ENCODE measurements around the gene ZNF780B.
"Not testable (repeated sequence)": the region's sequence is repeated elsewhere in the genome, so short reads cannot be mapped to it uniquely, and the experiment has no call there.

The ZNF780B gene

DNA sequence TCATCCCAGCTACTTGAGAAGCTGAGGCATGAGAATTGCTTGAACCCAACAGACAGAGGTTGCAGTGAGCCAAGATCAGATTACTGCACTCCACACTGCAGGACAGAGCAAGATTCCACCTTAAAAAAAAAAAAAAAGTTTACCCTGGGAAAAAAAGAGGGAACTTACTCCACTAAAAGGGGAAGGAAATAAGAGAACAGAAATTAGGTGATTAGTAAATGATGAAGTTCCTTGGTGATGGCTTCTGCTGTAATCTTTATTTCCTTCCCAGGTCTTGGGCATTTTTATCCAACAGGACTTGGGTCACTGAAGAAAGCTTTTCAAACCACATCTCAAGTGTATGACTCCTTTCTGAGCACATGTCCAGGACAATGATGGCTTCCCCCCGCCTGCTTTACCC lies 25.4 kb upstream of the ZNF780B start:
- H3K27ac ChIP-seq (ENCODE audit: low read depth, low read length) = no peak overlapping the region
- H3K4me1 ChIP-seq (ENCODE audit: insufficient read depth, low read length) = no peaks in the 10 kb centered on the region
- no peak overlapping the region for H3K9ac ChIP-seq (ENCODE audit: low read length)
- peaks cover 35% of the 10 kb centered on the region for H3K36me3 ChIP-seq (ENCODE audit: insufficient read depth, low read length)
- no peak overlapping the region for H3K4me3 ChIP-seq (ENCODE audit: low read depth in 1 of 2, low read length in 2 of 2)
- peaks cover 5% of the 10 kb centered on the region for H3K9me3 ChIP-seq (ENCODE audit: low read length)
- H3K27me3 ChIP-seq (ENCODE audit: control insufficient read depth in 1 of 2, insufficient read depth in 2 of 2, low read length in 2 of 2) = no peaks in the 10 kb centered on the region

- Histone ChIP-seq H3K36me3 (ENCODE audit: insufficient read depth, low read length) (peaks cover 46% of the 10 kb centered on the region), H3K9ac (ENCODE audit: low read length) (no peak overlapping the region), H3K27me3 (ENCODE audit: control insufficient read depth in 1 of 2, insufficient read depth in 2 of 2, low read length in 2 of 2) (no peaks in the 10 kb centered on the region), H3K4me3 (ENCODE audit: low read depth in 1 of 2, low read length in 2 of 2) (no peak overlapping the region), H3K4me1 (ENCODE audit: insufficient read depth, low read length) (no peaks in the 10 kb centered on the region), H3K9me3 (ENCODE audit: low read length) (peaks cover 5% of the 10 kb centered on the region), H3K27ac (ENCODE audit: low read depth, low read length) (no peak overlapping the region)
Measured at GRCh38 chr19:40080289-40080688, 24.3 kb upstream of the ZNF780B start.

DNA sequence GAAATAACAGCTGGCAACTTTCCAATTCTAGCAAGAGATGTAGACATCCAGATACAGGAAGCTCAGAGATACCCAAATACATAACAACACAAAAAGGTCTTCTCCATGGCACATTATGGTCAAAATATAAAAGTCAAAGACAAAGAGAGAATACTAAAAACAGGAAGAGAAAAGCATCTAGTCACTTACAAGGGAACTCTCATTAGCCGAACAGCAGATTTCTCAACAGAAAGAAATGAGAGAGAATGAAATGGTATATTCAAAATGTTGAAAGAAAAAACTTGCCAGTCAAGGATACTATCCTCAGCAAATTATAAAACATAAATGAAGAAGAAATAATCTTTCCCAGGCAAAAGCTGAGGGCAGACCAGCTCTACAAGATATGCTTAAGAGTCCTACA lies 22.3 kb upstream of the ZNF780B start:
- Histone ChIP-seq H3K9me3 (ENCODE audit: low read length) (peaks cover 18% of the 10 kb centered on the region), H3K27me3 (ENCODE audit: control insufficient read depth in 1 of 2, insufficient read depth in 2 of 2, low read length in 2 of 2) (no peaks in the 10 kb centered on the region), H3K36me3 (ENCODE audit: insufficient read depth, low read length) (peaks cover 59% of the 10 kb centered on the region), H3K4me3 (ENCODE audit: low read depth in 1 of 2, low read length in 2 of 2) (no peak overlapping the region), H3K9ac (ENCODE audit: low read length) (no peak overlapping the region), H3K4me1 (ENCODE audit: insufficient read depth, low read length) (no peaks in the 10 kb centered on the region), H3K27ac (ENCODE audit: low read depth, low read length) (no peak overlapping the region)

GRCh38 chr19:40070058-40070457 lies 14.0 kb upstream of the ZNF780B start:
- Histone ChIP-seq H3K4me1 (ENCODE audit: insufficient read depth, low read length) (no peaks in the 10 kb centered on the region), H3K9me3 (ENCODE audit: low read length) (peaks cover 16% of the 10 kb centered on the region), H3K36me3 (ENCODE audit: insufficient read depth, low read length) (peaks cover 17% of the 10 kb centered on the region), H3K27me3 (ENCODE audit: control insufficient read depth in 1 of 2, insufficient read depth in 2 of 2, low read length in 2 of 2) (no peaks in the 10 kb centered on the region), H3K4me3 (ENCODE audit: low read depth in 1 of 2, low read length in 2 of 2) (no peak overlapping the region), H3K9ac (ENCODE audit: low read length) (no peak overlapping the region), H3K27ac (ENCODE audit: low read depth, low read length) (no peak overlapping the region)

- H3K4me3 ChIP-seq (ENCODE audit: low read depth in 1 of 2, low read length in 2 of 2) = no peak overlapping the region
- no peaks in the 10 kb centered on the region for H3K27me3 ChIP-seq (ENCODE audit: control insufficient read depth in 1 of 2, insufficient read depth in 2 of 2, low read length in 2 of 2)
- H3K36me3 ChIP-seq (ENCODE audit: insufficient read depth, low read length) = no peaks in the 10 kb centered on the region
- no peaks in the 10 kb centered on the region for H3K9me3 ChIP-seq (ENCODE audit: low read length)
- H3K27ac ChIP-seq (ENCODE audit: low read depth, low read length) = no peak overlapping the region
- H3K4me1 ChIP-seq (ENCODE audit: insufficient read depth, low read length) = peaks cover 13% of the 10 kb centered on the region
- no peak overlapping the region for H3K9ac ChIP-seq (ENCODE audit: low read length)
Measured at GRCh38 chr19:40059624-40060023, 3.6 kb upstream of the ZNF780B start.

GRCh38 chr19:40057166-40057565 lies 1.1 kb upstream of the ZNF780B start:
- no peaks in the 10 kb centered on the region for H3K27me3 ChIP-seq (ENCODE audit: control insufficient read depth in 1 of 2, insufficient read depth in 2 of 2, low read length in 2 of 2)
- no peaks in the 10 kb centered on the region for H3K36me3 ChIP-seq (ENCODE audit: insufficient read depth, low read length)
- H3K9ac ChIP-seq (ENCODE audit: low read length) = no peak overlapping the region
- no peak overlapping the region for H3K27ac ChIP-seq (ENCODE audit: low read depth, low read length)
- no peak overlapping the region for H3K4me3 ChIP-seq (ENCODE audit: low read depth in 1 of 2, low read length in 2 of 2)
- H3K9me3 ChIP-seq (ENCODE audit: low read length) = no peaks in the 10 kb centered on the region
- H3K4me1 ChIP-seq (ENCODE audit: insufficient read depth, low read length) = peaks cover 14% of the 10 kb centered on the region

- Histone ChIP-seq H3K4me1 (ENCODE audit: insufficient read depth, low read length) (peaks cover 14% of the 10 kb centered on the region), H3K9me3 (ENCODE audit: low read length) (no peaks in the 10 kb centered on the region), H3K27me3 (ENCODE audit: control insufficient read depth in 1 of 2, insufficient read depth in 2 of 2, low read length in 2 of 2) (no peaks in the 10 kb centered on the region), H3K9ac (ENCODE audit: low read length) (peak overlapping the region; percentile 66), H3K4me3 (ENCODE audit: low read depth in 1 of 2, low read length in 2 of 2) (peak overlapping the region; percentile 90 to 97), H3K27ac (ENCODE audit: low read depth, low read length) (peak overlapping the region; percentile 39), H3K36me3 (ENCODE audit: insufficient read depth, low read length) (no peaks in the 10 kb centered on the region)
Measured at GRCh38 chr19:40056505-40056904, 474 bp upstream of the ZNF780B start.

- Histone ChIP-seq H3K27ac (ENCODE audit: low read depth, low read length) (peak overlapping the region; percentile 39), H3K9ac (ENCODE audit: low read length) (peak overlapping the region; percentile 66), H3K4me3 (ENCODE audit: low read depth in 1 of 2, low read length in 2 of 2) (peak overlapping the region; percentile 90 to 97)
Measured at GRCh38 chr19:40055049-40055448, 982 bp downstream of the ZNF780B start.

DNA sequence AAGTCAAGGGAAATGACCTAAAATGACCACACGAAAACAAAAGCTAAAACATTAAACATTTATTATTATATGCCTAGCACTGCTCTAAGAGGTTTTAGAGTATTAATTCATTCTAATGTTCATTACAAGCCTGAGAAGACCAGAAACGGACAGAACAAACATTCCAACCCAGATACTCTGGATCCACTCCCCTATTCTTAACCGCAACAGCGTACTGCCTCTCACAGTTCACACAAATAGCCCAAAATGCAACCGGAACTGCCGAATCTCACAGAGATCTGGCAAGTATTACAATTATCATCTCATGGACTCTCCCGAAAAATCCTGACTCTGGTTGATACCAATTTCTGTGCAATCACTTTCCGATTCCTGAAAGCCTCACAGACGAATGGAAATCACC lies 1.4 kb downstream of the ZNF780B start:
- Histone ChIP-seq H3K9me3 (ENCODE audit: low read length) (no peaks in the 10 kb centered on the region), H3K27ac (ENCODE audit: low read depth, low read length) (no peak overlapping the region), H3K4me3 (ENCODE audit: low read depth in 1 of 2, low read length in 2 of 2) (peak overlapping the region in 1 of 2 donors; percentile 90), H3K4me1 (ENCODE audit: insufficient read depth, low read length) (peaks cover 14% of the 10 kb centered on the region), H3K27me3 (ENCODE audit: control insufficient read depth in 1 of 2, insufficient read depth in 2 of 2, low read length in 2 of 2) (no peaks in the 10 kb centered on the region), H3K9ac (ENCODE audit: low read length) (no peak overlapping the region), H3K36me3 (ENCODE audit: insufficient read depth, low read length) (no peaks in the 10 kb centered on the region)

More at GRCh38 chr19:40055049-40055448, 982 bp downstream of the ZNF780B start:
- no peaks in the 10 kb centered on the region for H3K9me3 ChIP-seq (ENCODE audit: low read length)
- no peaks in the 10 kb centered on the region for H3K27me3 ChIP-seq (ENCODE audit: control insufficient read depth in 1 of 2, insufficient read depth in 2 of 2, low read length in 2 of 2)
- no peaks in the 10 kb centered on the region for H3K36me3 ChIP-seq (ENCODE audit: insufficient read depth, low read length)
- H3K4me1 ChIP-seq (ENCODE audit: insufficient read depth, low read length) = peaks cover 14% of the 10 kb centered on the region

DNA sequence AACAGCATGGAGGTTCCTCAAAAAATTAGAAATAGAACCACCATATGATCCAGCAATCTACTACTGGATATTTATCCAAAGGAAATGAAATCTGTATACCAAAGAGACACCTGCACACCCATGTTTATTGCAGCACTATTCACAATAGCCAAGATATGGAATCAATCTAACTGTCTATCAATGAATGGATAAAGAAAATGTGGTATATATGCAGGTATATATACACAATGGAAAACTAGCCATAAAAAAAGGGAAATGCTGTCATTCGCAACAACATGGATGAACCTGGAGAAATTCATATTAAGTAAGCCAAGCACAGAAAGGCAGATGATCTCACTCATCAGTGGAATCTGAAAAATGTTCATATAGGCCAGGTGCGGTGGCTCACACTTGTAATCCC lies 2.5 kb downstream of the ZNF780B start:
- no peak overlapping the region for H3K27ac ChIP-seq (ENCODE audit: low read depth, low read length)
- no peak overlapping the region for H3K4me3 ChIP-seq (ENCODE audit: low read depth in 1 of 2, low read length in 2 of 2)
- H3K9ac ChIP-seq (ENCODE audit: low read length) = no peak overlapping the region
- peaks cover 4% of the 10 kb centered on the region for H3K36me3 ChIP-seq (ENCODE audit: insufficient read depth, low read length)
- no peaks in the 10 kb centered on the region for H3K27me3 ChIP-seq (ENCODE audit: control insufficient read depth in 1 of 2, insufficient read depth in 2 of 2, low read length in 2 of 2)
- peaks cover 14% of the 10 kb centered on the region for H3K4me1 ChIP-seq (ENCODE audit: insufficient read depth, low read length)
- H3K9me3 ChIP-seq (ENCODE audit: low read length) = no peaks in the 10 kb centered on the region

DNA sequence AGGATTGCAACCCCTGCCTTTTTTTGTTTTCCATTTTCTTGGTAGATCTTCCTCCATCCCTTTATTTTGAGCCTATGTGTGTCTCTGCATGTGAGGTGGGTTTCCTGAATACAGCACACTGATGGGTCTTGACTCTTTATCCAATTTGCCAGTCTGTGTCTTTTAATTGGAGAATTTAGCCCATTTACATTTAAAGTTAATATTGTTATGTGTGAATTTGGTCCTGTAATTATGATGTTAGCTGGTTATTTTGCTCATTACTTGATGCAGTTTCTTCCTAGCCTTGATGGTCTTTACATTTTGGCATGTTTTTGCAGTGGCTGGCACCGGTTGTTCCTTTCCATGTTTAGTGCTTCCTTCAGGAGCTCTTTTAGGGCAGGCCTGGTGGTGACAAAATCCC lies 14.3 kb downstream of the ZNF780B start:
- H3K27ac ChIP-seq (ENCODE audit: low read depth, low read length); H3K9ac ChIP-seq (ENCODE audit: low read length); H3K27me3 ChIP-seq (ENCODE audit: control insufficient read depth in 1 of 2, insufficient read depth in 2 of 2, low read length in 2 of 2); H3K4me3 ChIP-seq (ENCODE audit: low read depth in 1 of 2, low read length in 2 of 2); H3K4me1 ChIP-seq (ENCODE audit: insufficient read depth, low read length): not testable (repeated sequence)
- Histone ChIP-seq H3K9me3 (ENCODE audit: low read length) (peaks cover 22% of the 10 kb centered on the region), H3K36me3 (ENCODE audit: insufficient read depth, low read length) (peaks cover 30% of the 10 kb centered on the region)

GRCh38 chr19:40038047-40038446 lies 18.0 kb downstream of the ZNF780B start:
- H3K9me3 ChIP-seq (ENCODE audit: low read length) = peaks cover 34% of the 10 kb centered on the region

More at GRCh38 chr19:40038047-40038446, 18.0 kb downstream of the ZNF780B start:
- H3K4me1 ChIP-seq (ENCODE audit: insufficient read depth, low read length); H3K36me3 ChIP-seq (ENCODE audit: insufficient read depth, low read length); H3K4me3 ChIP-seq (ENCODE audit: low read depth in 1 of 2, low read length in 2 of 2); H3K27ac ChIP-seq (ENCODE audit: low read depth, low read length); H3K27me3 ChIP-seq (ENCODE audit: control insufficient read depth in 1 of 2, insufficient read depth in 2 of 2, low read length in 2 of 2); H3K9ac ChIP-seq (ENCODE audit: low read length): not testable (repeated sequence)

All from muscle layer of colon (tissue), 2 donors.